HEK293 (cell line): ENCODE measurements around the gene SPTBN1.

Experiments
- CTCF ChIA-PET: fragments of 350-600 bp; formaldehyde crosslinking; extraction: SDS; loops from one replicate; lab custom pipeline; 2021; ENCODE audit warnings: antibody characterized with exemption; lab: Yijun Ruan, JAX
- POLR2A ChIA-PET: fragments of 300-600 bp; formaldehyde crosslinking; extraction: SDS; loops from one replicate; lab custom pipeline; 2020; ENCODE audit warnings: antibody characterized with exemption, inconsistent platforms; lab: Yijun Ruan, JAX
- H3K27ac ChIP-seq: fragments of 200-500 bp; sonication (Bioruptor generic); 2 replicates; pipeline ENCODE4 v1.5.1; 2014; ENCODE audit warnings: low read depth, low read length, control low read depth, inconsistent platforms; ENCODE audit errors: extremely low read depth
- H3K36me3 ChIP-seq, 2 experiments: fragments of 200-500 bp in 1 of 2; sonication (Bioruptor generic) in 1 of 2; 1 replicate in 1 of 2; 2 replicates in 1 of 2; pipeline ENCODE4 v1.5.1; 2014 to 2017; ENCODE audit warnings: inconsistent platforms in 2 of 2, low read length in 2 of 2; ENCODE audit not compliant: control insufficient read depth in 2 of 2, insufficient read depth in 1 of 2
- H3K4me1 ChIP-seq: fragments of 200-500 bp; sonication (Bioruptor generic); 2 replicates; pipeline ENCODE4 v1.5.1; 2014; ENCODE audit warnings: mild to moderate bottlenecking, low read length, inconsistent platforms; ENCODE audit not compliant: control insufficient read depth, insufficient read depth
- H3K4me3 ChIP-seq: 2 replicates; pipeline ENCODE4 v1.5.1; 2011; ENCODE audit warnings: low read depth, mild to moderate bottlenecking, control low read depth, low read length, moderate library complexity
- H3K9me3 ChIP-seq: fragments of 200-500 bp; sonication (Bioruptor generic); 2 replicates; pipeline ENCODE4 v1.5.1; 2014; ENCODE audit warnings: low read depth, low read length, inconsistent platforms; ENCODE audit not compliant: control insufficient read depth, insufficient read depth
- EGR2 ChIP-seq: fragments of 450-650 bp; formaldehyde crosslinking; IDR thresholded peaks from 2 replicates; pipeline ENCODE4 v1.5.1; 2016; ENCODE audit warnings: low read depth, missing biosample characterization, missing genetic modification characterization
- GLIS1 ChIP-seq: fragments of 450-650 bp; formaldehyde crosslinking; IDR thresholded peaks from 2 replicates; pipeline ENCODE4 v1.5.1; 2016; ENCODE audit warnings: missing biosample characterization, missing genetic modification characterization
- OVOL3 ChIP-seq: fragments of 450-650 bp; formaldehyde crosslinking; IDR thresholded peaks from 2 replicates; pipeline ENCODE4 v1.5.1; 2016; ENCODE audit warnings: missing biosample characterization, missing genetic modification characterization
- TCF7L2 ChIP-seq: IDR thresholded peaks from 2 replicates; pipeline ENCODE4 v1.6.1; 2011; ENCODE audit warnings: low read depth, mild to moderate bottlenecking, inconsistent platforms, low read length, moderate library complexity, borderline replicate concordance
- ZBTB20 ChIP-seq: fragments of 450-650 bp; formaldehyde crosslinking; IDR thresholded peaks from 2 replicates; pipeline ENCODE4 v1.5.1; 2016; ENCODE audit warnings: missing biosample characterization, missing genetic modification characterization
- ZFP41 ChIP-seq: fragments of 450-650 bp; formaldehyde crosslinking; IDR thresholded peaks from 2 replicates; pipeline ENCODE4 v1.5.1; 2016; ENCODE audit warnings: missing biosample characterization, missing genetic modification characterization, borderline replicate concordance
- ZNF184 ChIP-seq: fragments of 450-650 bp; IDR thresholded peaks from 2 replicates; pipeline ENCODE4 v1.5.1; 2018; ENCODE audit warnings: missing biosample characterization, mild to moderate bottlenecking, missing genetic modification characterization
- ZNF23 ChIP-seq: fragments of 450-650 bp; formaldehyde crosslinking; IDR thresholded peaks from 2 replicates; pipeline ENCODE4 v1.5.1; 2016; ENCODE audit warnings: missing biosample characterization, missing genetic modification characterization, borderline replicate concordance
- ZNF239 ChIP-seq: fragments of 450-650 bp; formaldehyde crosslinking; IDR thresholded peaks from 2 replicates; pipeline ENCODE4 v1.5.1; 2016; ENCODE audit warnings: missing biosample characterization, missing genetic modification characterization
- ZNF335 ChIP-seq: fragments of 450-650 bp; formaldehyde crosslinking; conservative IDR thresholded peaks from 2 replicates; pipeline ENCODE4 v1.5.1; 2016; ENCODE audit warnings: missing biosample characterization, missing genetic modification characterization
- ZNF510 ChIP-seq: fragments of 450-650 bp; formaldehyde crosslinking; IDR thresholded peaks from 2 replicates; pipeline ENCODE4 v1.5.1; 2018; ENCODE audit warnings: mild to moderate bottlenecking, missing genetic modification characterization, missing biosample characterization; ENCODE audit not compliant: insufficient replicate concordance
- ZNF548 ChIP-seq: fragments of 450-650 bp; formaldehyde crosslinking; IDR thresholded peaks from 2 replicates; pipeline ENCODE4 v1.5.1; 2016; ENCODE audit warnings: missing biosample characterization, missing genetic modification characterization
- ZNF571 ChIP-seq: fragments of 450-650 bp; formaldehyde crosslinking; IDR thresholded peaks from 2 replicates; pipeline ENCODE4 v1.5.0; 2017; ENCODE audit warnings: missing biosample characterization, missing genetic modification characterization
- ZNF585B ChIP-seq: fragments of 450-650 bp; formaldehyde crosslinking; IDR thresholded peaks from 2 replicates; pipeline ENCODE4 v1.5.1; 2016; ENCODE audit warnings: missing biosample characterization, missing genetic modification characterization
- ZNF658 ChIP-seq: fragments of 450-650 bp; formaldehyde crosslinking; IDR thresholded peaks from 2 replicates; pipeline ENCODE4; 2016; ENCODE audit warnings: missing biosample characterization, missing genetic modification characterization
- ZNF664 ChIP-seq: fragments of 450-650 bp; formaldehyde crosslinking; IDR thresholded peaks from 2 replicates; pipeline ENCODE4 v1.5.1; 2016; ENCODE audit warnings: missing biosample characterization, missing genetic modification characterization
- ZNF843 ChIP-seq: fragments of 450-650 bp; formaldehyde crosslinking; IDR thresholded peaks from 2 replicates; pipeline ENCODE4 v1.5.1; 2016; ENCODE audit warnings: missing biosample characterization, missing genetic modification characterization
- TF ChIP-seq, protein P1 (sequence below): fragments of 450-650 bp; formaldehyde crosslinking; IDR thresholded peaks from 2 replicates; pipeline ENCODE4; 2016; ENCODE audit warnings: missing biosample characterization, missing genetic modification characterization
- TF ChIP-seq, protein P2 (sequence below): fragments of 450-650 bp; formaldehyde crosslinking; IDR thresholded peaks from 2 replicates; pipeline ENCODE4 v1.5.1; 2017; ENCODE audit warnings: missing biosample characterization, missing genetic modification characterization
- TF ChIP-seq, protein P3 (sequence below): fragments of 450-650 bp; formaldehyde crosslinking; IDR thresholded peaks from 2 replicates; pipeline ENCODE4 v1.5.1; 2016; ENCODE audit warnings: missing biosample characterization, missing genetic modification characterization
- TF ChIP-seq, protein P4 (sequence below): fragments of 450-650 bp; formaldehyde crosslinking; IDR thresholded peaks from 2 replicates; pipeline ENCODE4 v1.5.1; 2016; ENCODE audit warnings: missing biosample characterization, missing genetic modification characterization
- TF ChIP-seq, protein P5 (sequence below): fragments of 450-650 bp; formaldehyde crosslinking; IDR thresholded peaks from 2 replicates; pipeline ENCODE4 v1.5.1; 2017; ENCODE audit warnings: missing biosample characterization, mild to moderate bottlenecking, missing genetic modification characterization, moderate library complexity

The SPTBN1 gene

DNA sequence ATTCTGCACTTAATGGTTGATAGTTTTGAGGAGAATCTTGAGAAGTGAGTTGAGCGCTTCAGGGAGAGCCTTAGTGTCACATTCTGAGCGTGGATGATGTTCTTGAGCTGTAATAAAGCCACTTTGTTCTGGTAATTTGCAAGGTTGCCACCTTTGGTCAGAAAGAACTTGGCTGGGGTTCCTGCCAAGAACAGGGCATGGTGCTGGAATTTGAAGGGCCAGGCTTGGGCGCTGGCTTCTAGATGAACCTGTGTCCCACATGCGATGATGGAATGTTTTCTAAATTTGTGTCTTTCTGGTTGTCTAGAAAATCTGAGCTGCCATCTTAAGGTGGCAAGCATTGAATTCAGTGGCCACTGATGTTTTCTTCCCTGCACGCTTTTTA, 143.2 kb downstream of the SPTBN1 start:
- Histone ChIP-seq H3K27ac (no peak overlapping the region), H3K4me1 (no peaks in the 10 kb centered on the region), H3K9me3 (no peaks in the 10 kb centered on the region), H3K36me3 (peaks cover 0 to 19% of the 10 kb centered on the region in 2 experiments; a peak in 1 of 3 replicates), H3K4me3 (no peak overlapping the region)
- ChIA-PET CTCF (no interaction called here), POLR2A (interaction anchor here (1.8 kb wide), 1 partner anchor 41 kb away, joined by 5 read pairs; no protein-coding TSS in a partner anchor)
- TF ChIP-seq, protein P1, sequence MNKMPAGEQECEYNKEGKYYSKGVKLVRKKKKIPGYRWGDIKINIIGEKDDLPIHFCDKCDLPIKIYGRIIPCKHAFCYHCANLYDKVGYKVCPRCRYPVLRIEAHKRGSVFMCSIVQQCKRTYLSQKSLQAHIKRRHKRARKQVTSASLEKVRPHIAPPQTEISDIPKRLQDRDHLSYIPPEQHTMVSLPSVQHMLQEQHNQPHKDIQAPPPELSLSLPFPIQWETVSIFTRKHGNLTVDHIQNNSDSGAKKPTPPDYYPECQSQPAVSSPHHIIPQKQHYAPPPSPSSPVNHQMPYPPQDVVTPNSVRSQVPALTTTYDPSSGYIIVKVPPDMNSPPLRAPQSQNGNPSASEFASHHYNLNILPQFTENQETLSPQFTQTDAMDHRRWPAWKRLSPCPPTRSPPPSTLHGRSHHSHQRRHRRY, result no peak
- TF ChIP-seq TCF7L2 (no peak), ZNF23 (no peak), ZNF510 (no peak), ZNF239 (tag by site-specific recombination) (no peak), ZNF184 (tag by site-specific recombination) (no peak), ZNF843 (no peak), ZNF585B (no peak), ZNF335 (tag by site-specific recombination) (no peak)
- TF ChIP-seq, protein P2, sequence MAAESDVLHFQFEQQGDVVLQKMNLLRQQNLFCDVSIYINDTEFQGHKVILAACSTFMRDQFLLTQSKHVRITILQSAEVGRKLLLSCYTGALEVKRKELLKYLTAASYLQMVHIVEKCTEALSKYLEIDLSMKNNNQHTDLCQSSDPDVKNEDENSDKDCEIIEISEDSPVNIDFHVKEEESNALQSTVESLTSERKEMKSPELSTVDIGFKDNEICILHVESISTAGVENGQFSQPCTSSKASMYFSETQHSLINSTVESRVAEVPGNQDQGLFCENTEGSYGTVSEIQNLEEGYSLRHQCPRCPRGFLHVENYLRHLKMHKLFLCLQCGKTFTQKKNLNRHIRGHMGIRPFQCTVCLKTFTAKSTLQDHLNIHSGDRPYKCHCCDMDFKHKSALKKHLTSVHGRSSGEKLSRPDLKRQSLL (tag by site-specific recombination), result no peak
- TF ChIP-seq, protein P3, sequence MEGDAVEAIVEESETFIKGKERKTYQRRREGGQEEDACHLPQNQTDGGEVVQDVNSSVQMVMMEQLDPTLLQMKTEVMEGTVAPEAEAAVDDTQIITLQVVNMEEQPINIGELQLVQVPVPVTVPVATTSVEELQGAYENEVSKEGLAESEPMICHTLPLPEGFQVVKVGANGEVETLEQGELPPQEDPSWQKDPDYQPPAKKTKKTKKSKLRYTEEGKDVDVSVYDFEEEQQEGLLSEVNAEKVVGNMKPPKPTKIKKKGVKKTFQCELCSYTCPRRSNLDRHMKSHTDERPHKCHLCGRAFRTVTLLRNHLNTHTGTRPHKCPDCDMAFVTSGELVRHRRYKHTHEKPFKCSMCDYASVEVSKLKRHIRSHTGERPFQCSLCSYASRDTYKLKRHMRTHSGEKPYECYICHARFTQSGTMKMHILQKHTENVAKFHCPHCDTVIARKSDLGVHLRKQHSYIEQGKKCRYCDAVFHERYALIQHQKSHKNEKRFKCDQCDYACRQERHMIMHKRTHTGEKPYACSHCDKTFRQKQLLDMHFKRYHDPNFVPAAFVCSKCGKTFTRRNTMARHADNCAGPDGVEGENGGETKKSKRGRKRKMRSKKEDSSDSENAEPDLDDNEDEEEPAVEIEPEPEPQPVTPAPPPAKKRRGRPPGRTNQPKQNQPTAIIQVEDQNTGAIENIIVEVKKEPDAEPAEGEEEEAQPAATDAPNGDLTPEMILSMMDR (tag by site-specific recombination), result no peak
- TF ChIP-seq, protein P4, sequence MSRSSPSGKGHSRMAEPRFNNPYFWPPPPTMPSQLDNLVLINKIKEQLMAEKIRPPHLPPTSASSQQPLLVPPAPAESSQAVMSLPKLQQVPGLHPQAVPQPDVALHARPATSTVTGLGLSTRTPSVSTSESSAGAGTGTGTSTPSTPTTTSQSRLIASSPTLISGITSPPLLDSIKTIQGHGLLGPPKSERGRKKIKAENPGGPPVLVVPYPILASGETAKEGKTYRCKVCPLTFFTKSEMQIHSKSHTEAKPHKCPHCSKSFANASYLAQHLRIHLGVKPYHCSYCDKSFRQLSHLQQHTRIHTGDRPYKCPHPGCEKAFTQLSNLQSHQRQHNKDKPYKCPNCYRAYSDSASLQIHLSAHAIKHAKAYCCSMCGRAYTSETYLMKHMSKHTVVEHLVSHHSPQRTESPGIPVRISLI, result no peak

DNA sequence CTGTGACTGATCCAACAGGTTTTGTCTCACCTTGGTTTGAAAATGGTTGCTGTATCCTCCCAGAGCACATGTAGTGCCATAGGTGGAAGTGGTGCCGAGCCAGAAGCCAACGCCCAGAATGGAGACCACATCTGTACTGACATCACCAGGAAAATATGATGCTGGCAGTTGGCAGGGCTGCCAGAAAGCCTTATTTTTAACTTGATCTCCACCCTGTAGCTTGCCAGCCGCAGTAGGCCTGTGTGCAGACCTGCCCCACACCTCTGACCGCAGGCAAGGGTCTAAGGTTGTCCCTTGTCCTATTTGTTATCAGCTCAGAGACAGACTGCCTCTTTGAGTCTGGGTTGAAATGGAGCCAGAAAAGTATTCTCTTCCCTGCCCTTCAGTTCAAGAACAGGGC, 143.8 kb downstream of the SPTBN1 start:
- no peak for TF ChIP-seq ZNF571 (tag by site-specific recombination)
- no peak for TF ChIP-seq EGR2 (tag by site-specific recombination)
- TF ChIP-seq ZNF548 (tag by site-specific recombination), result no peak
- TF ChIP-seq, protein P5, sequence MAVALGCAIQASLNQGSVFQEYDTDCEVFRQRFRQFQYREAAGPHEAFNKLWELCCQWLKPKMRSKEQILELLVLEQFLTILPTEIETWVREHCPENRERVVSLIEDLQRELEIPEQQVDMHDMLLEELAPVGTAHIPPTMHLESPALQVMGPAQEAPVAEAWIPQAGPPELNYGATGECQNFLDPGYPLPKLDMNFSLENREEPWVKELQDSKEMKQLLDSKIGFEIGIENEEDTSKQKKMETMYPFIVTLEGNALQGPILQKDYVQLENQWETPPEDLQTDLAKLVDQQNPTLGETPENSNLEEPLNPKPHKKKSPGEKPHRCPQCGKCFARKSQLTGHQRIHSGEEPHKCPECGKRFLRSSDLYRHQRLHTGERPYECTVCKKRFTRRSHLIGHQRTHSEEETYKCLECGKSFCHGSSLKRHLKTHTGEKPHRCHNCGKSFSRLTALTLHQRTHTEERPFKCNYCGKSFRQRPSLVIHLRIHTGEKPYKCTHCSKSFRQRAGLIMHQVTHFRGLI (tag by site-specific recombination), result no peak
- no peak overlapping the region for H3K4me3 ChIP-seq
- ChIA-PET CTCF (no interaction called here), POLR2A (interaction anchor here (1.8 kb wide), 1 partner anchor 41 kb away, joined by 5 read pairs; no protein-coding TSS in a partner anchor)
- no peaks in the 10 kb centered on the region for H3K4me1 ChIP-seq
- no peaks in the 10 kb centered on the region for H3K9me3 ChIP-seq
- H3K36me3 ChIP-seq, result peaks cover 0 to 19% of the 10 kb centered on the region in 2 experiments; a peak in 1 of 3 replicates
- H3K27ac ChIP-seq, result no peak overlapping the region

DNA sequence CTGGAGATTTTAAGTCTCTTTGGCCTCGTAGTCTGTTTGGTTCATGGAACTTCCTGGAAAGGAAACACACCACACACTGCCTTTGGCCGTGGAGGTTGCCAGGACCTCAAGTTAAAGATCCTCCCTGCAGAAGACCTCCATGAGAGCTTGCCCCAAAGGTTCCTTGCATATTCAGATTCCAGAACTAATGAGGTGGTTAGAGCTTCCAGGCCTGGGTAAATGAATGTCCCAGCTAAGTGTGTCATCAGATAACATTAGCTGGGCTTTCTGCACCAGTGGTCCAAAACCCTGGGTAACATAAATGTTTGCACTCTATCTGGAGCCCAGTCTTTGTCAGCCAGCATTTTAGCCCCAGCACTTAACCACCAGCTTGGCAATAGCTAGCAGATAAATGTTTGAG, 145.2 kb downstream of the SPTBN1 start:
- ChIA-PET POLR2A (no interaction called here), CTCF (no interaction called here)
- H3K36me3 ChIP-seq, result peaks cover 0 to 19% of the 10 kb centered on the region in 2 experiments; a peak in 1 of 3 replicates
- H3K9me3 ChIP-seq, result no peaks in the 10 kb centered on the region
- H3K4me3 ChIP-seq, result no peak overlapping the region
- no peak for TF ChIP-seq ZBTB20 (tag by site-specific recombination)
- TF ChIP-seq ZFP41 (tag by site-specific recombination), result no peak
- TF ChIP-seq ZNF335 (tag by site-specific recombination), result no peak
- TF ChIP-seq OVOL3, result no peak
- no peak for TF ChIP-seq ZNF664 (tag by site-specific recombination)
- TF ChIP-seq GLIS1 (tag by site-specific recombination), result no peak
- TF ChIP-seq ZNF658 (tag by site-specific recombination), result no peak
- no peak overlapping the region for H3K27ac ChIP-seq
- no peaks in the 10 kb centered on the region for H3K4me1 ChIP-seq
